T-helper 1 cell (primary cell): ENCODE results near the gene CRB3.
"Not testable (repeated sequence)": the region's sequence is repeated elsewhere in the genome, so short reads cannot be mapped to it uniquely, and the experiment has no call there.

Experiments used
- DNase-seq, 5 donors: peaks; one replicate each; pipeline ENCODE4 v3.0.0-alpha.2; 2012 to 2020

Gene CRB3

DNA sequence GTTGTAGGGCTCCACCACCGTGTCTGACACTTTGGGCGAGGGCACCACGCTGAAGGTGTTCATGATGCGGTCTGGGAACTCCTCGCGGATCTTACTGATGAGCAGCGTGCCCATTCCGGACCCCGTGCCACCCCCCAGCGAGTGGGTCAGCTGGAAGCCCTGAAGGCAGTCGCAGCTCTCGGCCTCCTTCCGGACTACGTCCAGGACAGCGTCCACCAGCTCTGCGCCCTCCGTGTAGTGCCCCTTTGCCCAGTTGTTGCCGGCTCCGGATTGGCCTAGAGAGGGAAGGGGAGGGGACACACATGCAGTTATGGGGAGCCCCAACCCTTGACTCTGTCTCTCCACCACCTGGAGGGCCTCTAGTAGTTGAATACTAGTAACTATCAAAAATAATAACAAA, 31.9 kb downstream of the CRB3 start:
- DNase-seq = no peak

DNA sequence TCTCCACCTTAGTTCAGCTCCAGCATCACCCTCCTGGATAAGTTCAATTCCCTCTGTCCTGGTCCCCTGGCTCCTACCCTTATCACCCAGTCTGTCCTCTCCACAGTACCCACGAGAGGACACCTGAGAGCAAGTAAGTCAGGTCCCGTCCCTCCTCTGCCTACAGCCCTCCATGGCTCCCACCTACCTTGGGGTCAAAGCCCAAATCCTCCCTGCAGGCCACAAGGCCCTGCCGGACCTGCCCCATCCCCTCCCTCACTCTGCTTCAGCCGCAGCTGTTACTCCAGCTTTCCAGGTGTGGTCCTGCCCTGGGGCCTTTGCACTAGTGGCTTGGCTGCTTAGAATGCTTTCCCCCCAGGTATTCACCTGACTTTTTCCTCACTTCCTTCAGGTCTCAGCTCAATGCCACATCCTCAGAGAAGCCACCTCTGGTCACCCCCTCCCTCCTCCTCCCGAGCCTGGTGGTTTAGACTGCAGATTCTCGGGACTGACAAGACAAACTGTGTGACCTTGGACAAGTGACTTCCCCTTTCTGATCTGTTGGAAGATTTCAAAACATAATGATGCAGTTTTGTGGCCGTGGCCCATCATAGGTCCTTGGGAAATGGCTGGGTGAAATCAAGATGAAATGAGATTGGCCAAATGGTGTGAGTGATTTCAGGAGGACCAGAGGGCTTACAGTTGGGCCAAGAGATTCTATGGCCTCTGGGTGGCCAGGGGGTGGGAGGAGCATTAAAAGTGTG, 34.4 kb downstream of the CRB3 start:
- DNase-seq = no peak

DNA sequence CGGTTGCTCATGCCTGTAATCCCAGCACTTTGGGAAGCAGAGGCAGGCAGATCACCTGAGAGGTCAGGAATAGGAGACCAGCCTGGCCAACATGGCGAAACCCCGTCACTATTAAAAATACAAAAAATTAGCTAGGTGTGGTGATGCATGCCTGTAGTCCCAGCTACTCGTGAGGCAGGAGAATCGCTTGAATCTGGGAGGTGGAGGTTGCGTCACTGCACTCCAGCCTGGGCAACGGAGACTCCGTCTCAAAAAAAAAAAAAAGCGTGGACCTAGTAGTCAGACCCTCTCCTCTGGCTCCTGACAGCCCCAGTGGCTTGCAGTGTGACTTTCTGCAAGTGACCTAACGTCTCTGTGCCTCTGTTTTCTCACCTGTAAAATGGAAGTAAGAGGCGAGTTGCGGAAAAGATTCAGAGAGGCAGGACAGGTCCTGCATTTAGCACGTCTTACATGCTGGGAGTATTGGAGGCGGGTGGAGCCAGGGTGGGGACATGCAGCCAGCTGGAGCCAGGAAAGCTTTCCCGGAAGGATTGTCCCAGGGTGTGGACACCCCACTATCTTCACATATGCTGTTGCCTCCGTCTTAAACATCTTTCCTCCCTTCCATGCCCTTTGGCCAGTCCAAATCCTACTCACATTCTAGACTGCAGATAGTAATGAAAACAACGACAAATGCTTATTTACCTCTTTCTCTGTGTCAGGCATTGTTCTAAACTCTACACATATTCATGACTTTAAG, 35.1 kb downstream of the CRB3 start:
- no peak for DNase-seq

DNA sequence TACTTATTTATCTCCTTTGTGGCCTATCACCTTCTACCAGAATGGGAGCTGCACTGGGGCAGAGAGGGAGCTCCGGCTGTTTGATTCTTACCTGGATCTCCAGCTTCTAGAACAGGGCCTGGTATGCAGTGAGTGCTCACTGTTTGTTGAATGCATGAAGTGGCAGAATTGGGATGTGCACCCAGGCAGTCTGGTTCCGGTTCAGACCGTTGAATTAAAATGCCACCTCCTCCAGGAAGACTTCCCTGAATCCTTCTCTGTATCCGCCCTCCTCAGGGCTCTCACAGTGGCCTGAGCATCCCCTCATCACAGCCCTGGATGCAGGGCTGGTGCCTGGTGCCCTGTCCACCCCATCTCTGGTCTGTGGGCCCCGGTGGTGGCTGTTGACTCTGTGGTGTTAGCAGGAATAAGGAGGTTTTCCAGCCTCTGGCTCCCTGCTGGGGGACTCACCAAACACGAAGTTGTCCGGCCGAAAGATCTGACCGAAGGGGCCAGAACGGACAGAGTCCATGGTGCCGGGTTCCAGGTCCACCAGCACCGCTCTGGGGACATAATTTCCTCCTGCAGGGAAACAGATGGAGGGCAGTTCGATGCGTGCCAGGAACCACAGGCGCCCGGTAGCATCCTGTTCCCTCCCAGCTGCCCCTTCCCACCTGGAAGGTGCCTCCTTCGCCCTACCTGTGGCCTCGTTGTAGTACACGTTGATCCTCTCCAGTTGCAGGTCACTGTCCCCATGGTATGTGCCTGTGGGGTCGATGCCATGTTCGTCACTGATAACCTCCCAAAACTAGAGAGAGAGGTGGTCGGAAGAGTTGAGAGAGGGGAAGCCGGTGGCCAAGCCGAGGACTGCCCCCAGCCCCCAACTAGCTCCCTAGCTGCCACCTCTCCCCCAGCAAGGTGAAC, 37.0 kb downstream of the CRB3 start:
- DNase-seq = no peak

DNA sequence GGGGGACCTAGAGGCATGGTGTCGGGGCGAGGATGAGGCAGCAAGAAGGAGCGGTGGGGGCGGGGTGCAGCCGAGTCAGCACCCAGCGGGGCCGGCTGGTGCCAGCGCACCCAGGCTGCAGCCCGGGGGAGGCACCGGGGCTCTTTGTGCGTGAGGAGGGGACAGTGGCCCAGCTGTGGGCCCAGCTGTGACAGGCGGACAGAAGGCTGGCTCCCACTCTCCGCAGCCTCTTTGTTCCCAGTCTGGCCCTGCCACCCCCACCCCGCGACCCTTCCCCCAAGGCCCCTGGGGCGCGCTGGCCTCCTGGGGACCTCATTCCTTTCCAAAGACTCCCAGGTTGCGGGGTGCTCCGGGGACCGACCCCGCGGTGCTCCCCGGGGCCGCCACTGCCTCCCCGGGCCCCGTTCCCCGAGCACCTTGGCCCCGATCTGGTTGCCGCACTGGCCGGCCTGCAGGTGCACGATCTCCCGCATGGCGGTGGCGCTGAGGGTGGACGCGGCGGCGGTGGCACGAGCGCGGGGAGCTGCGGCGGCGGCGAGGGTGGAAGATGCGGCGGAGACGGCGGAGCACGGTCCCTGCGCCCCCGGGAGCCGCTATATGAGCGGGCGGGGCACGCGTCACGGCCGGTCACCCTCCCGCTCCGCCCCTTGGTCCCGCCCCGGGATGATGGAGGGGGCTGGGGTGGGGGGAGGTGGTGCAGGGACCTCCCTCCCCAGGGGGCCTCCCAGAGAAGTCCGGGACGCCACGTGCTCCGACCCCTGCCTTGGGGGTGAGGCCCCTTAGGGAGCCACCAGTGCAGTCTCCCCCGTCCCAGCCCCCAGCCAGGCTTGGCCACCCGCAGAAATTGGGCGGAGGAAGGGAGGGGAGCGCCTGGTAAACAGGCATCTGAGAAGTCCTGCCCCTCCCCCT, 37.9 kb downstream of the CRB3 start, which contains the start of gene TUBB4A:
Gene TUBB4A (minus strand): TSS at position 570 of the 909 bp plus-strand sequence. CDS start 97 bp downstream, at position 473.
- DNase-seq = peak in 2 of 5 donors; percentile 11 to 15

DNA sequence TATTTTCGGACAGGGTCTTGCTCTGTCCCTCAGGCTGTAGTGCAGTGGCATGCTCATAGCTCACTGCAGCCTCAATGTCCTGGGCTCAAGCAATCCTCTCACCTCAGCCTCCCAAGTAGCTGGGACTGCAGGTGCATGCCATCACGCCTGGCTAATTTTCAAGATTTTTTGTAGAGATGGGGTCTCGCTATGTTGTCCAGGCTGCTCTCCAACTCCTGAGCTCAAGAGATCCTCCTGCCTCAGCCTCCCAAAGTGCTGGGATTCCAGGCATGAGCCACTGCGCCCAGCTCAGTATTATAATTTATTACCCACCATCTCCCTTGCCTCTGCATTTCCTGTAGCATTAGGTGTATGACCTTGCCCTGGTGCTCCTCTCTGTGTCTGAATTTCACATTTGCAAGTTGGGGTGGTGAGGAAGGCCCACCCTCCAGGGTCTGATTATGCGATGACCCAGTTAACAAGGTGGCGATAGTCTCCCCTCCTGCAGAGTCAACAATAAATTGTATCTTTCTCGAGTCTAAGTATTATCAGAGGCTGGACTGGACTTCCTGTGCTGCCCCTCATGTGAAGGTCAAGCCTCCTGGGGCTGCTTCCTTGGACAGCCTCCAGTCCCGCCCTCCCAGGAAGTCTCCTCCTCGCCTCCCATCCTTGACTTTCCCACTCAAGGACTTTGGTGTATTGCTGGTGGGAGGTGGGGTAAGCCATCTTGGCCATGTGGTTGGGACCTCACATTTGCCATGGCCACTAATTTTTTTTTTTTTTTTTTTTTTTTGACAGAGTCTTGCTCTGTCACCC, 39.5 kb downstream of the CRB3 start:
- no peak for DNase-seq

DNA sequence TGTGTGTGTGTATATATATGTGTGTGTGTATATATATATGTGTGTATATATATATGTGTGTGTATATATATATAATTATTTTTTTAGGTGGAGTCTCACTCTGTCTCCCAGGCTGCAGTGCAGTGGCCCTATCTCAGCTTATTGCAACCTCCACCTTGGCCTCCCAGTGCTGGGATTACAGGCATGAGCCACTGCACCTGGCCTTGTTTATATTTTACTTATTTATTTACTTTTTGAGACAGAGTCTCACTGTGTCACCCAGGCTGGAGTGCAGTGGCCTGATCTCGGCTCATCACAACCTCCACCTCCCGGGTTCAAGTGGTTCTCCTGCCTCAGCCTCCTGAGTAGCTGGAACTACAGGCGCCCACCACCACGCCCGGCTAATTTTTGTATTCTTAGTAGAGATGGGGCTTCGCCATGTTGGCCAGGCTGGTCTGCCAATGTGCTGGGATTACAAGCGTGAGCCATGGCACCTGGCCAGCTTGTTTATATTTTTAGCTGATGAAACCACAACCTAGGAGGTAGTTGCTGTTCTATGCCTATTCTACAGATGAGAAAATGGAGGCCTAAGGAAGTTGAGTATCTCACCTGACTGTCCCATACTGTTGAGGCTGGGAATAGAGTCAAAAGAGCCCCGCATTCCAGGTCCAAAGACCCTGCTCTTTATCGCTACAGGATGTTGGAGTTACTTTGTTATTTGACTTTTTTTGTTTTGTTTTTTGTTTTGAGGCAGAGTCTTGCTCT, 44.1 kb downstream of the CRB3 start:
- DNase-seq = not testable (repeated sequence)

DNA sequence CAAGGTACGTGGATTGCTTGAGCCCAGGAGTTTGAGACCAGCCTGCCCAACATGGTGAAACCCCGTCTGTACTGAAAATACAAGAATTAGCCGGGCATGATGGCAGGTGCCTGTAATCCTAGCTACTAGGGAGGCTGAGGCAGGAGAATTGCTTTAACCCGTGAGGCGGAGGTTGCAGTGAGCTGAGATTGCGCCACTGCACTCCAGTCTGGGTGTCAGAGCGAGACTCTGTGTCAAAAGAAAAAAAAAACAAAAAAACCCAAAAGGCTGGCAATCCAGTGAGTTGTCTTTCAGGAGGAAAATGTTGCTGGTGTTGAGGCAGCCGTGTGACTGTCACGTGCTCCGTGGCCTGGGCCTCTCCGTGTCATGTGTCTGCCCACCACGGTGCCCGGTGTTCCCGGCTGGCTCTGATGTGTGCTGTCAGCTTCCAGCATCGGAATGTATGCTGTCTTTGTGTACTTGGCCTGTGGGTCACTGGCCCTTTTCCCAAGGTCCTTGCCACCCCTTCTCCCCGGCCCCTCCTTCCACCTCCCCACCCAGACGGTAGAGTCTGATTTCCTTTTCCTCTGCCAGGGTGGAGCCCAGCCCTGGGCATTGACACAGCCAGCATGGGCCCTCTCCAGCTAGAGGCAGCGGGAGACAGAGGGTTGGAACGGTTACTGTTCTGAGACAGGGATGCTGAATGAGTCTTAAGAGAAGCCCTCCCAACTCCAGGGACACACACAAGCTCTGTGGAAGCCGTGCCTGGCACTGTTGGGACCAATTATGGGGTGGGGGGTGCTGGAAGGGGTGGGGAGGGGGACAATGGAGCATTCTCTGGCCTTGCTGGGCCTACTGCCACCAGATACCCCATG, 45.3 kb downstream of the CRB3 start:
- no peak for DNase-seq

DNA sequence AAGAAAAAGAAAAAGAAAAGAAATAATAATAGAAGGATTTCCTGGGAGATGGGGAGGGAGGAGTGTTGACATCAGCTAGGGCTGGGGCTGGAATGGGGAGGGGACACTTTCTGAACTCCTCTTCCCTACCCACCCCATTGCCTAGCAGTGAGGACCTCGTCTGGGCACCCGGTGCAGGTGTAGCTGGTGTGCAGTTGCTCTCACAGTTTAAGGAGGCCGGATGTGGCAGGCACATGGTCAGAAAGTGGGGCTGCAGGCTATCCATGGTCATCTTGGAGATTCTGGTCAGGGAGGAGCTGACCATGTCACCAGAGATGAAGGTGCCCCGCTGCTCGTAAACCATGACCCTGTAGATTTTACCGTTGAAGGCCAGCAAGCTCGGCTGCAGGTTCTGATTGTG, 46.5 kb downstream of the CRB3 start:
- no peak for DNase-seq

DNA sequence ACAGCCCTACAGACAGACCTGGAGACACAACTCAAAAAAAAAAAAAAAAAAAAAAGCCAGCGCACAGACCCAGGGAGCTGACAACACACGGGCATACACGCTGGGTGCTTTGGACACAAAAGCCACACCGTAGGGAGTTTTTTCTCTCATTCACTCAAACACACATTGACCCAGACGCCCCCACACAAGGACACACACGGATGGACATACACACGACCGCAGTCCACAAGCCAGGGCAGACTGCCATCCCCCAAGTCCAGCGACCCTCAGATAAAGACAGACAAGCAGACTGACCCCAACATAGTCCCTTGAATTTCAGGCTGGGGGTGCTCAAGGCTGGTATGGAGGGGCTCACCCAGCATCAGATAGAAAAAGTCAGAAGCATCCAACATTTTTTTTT, 50.0 kb downstream of the CRB3 start:
- DNase-seq = no peak

DNA sequence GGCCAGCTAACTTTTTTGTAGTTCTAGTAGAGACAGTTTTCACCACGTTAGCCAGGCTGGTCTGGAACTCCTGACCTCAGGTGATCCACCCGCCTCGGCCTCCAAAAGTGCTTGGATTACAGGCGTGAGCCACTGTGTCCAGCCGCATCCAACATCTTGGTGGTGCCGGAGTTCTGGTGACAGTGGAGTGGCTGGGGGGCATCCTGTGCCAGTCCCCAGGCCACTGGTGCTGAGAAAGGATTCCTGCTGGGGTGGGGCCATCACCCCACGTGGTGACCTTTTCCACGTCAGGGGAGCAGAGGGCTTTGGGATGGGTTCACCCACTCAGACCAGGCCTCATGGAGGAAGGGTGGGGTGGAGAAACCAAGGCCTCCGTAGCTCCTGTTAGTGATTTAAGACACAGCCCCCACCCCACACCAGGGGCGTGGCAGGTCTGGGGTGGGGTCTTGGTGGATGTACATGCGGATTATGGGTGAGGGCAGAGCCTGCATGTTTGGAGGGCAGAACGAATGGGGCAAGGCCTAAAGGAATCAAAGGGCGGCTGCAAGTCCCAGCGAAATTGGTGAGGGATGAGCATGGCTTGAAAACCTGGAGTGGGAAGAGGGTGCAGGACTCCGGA, 51.0 kb downstream of the CRB3 start:
- no peak for DNase-seq

DNA sequence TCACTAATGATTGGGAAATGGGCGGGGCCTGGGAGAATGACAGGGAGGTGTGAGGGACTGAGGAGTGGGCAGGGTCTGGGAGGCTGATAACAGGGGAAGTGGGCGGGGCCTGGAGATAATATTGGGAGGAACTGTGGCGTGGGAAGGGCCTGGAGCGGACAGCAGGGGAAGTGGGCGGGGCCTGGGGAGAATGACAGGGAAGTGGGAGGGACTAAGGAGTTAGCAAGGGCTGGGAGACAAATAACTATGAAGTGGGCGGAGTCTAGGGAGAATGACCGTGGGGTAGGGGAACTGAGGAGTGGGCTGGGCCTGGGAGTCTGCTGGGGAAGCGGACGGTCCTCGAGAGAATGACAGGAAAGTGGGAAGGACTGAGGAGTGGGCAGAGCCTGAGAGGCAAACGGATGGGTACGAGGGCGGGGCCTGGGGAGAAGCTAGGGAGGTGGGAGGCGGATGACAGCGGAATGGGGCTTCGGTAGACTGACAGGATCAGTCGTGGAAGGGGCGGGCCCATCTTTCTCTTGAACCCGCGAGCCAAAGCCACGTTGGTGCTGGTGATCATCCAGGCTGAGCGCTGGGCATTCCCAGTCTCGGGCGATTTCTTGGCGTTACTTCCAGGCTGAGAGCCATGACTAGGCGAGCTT, 52.1 kb downstream of the CRB3 start:
- DNase-seq = peak; percentile 35 to 90 (median 46)
